ENCODE data around the gene KCTD10. TPM values are rescaled to one million over a fixed set of nuclear protein-coding genes. Genes with fewer than 3 reads are reported as not detected.

Gene KCTD10
- total and polyA plus RNA-seq, 2 of the 13 experiments (the other 11 are each of a cell fraction or from before 2014, with no cell fraction given) = 6.9 to 25.4 TPM

- ChIA-PET POLR2A (no interaction called here), CTCF (ENCODE audit: low intra/inter-chr PET ratio, low total read pairs) (no interaction called here)
- Histone ChIP-seq H3K9ac (ENCODE audit: insufficient read depth, low read depth, low read length) (no peak overlapping the region), H2AFZ (ENCODE audit: low read length) (no peak overlapping the region), H3K9me3 (ENCODE audit: low read length) (no peaks in the 10 kb centered on the region), H3K4me2 (ENCODE audit: low read depth, low read length) (no peak overlapping the region), H3K4me1 (ENCODE audit: insufficient read depth, low read length) (peaks cover 16% of the 10 kb centered on the region), H3K27ac (ENCODE audit: extremely low read length, insufficient read depth, low read length) (no peak overlapping the region), H4K20me1 (ENCODE audit: insufficient read depth, low read length) (no peaks in the 10 kb centered on the region), H3K79me2 (ENCODE audit: insufficient read depth, low read length) (no peaks in the 10 kb centered on the region), H3K4me3 (replicated peaks in 1 of 3; ENCODE audit: insufficient read depth in 1 of 3, low read depth in 2 of 3, low read length in 3 of 3) (no peak overlapping the region), H3K27me3 (ENCODE audit: control insufficient read depth in 1 of 2, insufficient read depth in 2 of 2, low read length in 2 of 2) (no peaks in the 10 kb centered on the region), H3K36me3 (replicated peaks in 1 of 2; ENCODE audit: control insufficient read depth in 1 of 2, insufficient read depth in 2 of 2, low read length in 2 of 2) (peaks cover 26 to 74% of the 10 kb centered on the region in 2 experiments)
- ATAC-seq = no peak
- TF ChIP-seq MEIS1 (CRISPR knock-in tag; IDR thresholded peaks at IDR 0.05; ENCODE audit: borderline replicate concordance) (no peak), KDM5A (IDR thresholded peaks at IDR 0.05; ENCODE audit: borderline replicate concordance, low read length) (no peak), ZNF333 (CRISPR knock-in tag; IDR thresholded peaks at IDR 0.05; ENCODE audit: borderline replicate concordance) (no peak), ZNF3 (CRISPR knock-in tag; IDR thresholded peaks at IDR 0.05) (no peak), CHD4 (IDR thresholded peaks at IDR 0.05; ENCODE audit: borderline replicate concordance, low read length) (no peak), ZNF362 (CRISPR knock-in tag; IDR thresholded peaks at IDR 0.05; ENCODE audit: borderline replicate concordance) (no peak), ZFP36L2 (CRISPR knock-in tag; IDR thresholded peaks at IDR 0.05) (no peak), CERS6 (CRISPR knock-in tag; IDR thresholded peaks at IDR 0.05) (no peak), ERF (CRISPR knock-in tag; IDR thresholded peaks at IDR 0.05) (no peak)
- TF ChIP-seq, protein P1, sequence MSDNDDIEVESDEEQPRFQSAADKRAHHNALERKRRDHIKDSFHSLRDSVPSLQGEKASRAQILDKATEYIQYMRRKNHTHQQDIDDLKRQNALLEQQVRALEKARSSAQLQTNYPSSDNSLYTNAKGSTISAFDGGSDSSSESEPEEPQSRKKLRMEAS (IDR thresholded peaks at IDR 0.05) = no peak
- WGBS (ENCODE audit: low lambda C conversion rate) = 96% methylated on average over 14 of the region's 14 CpGs
- FAIRE-seq = no peak
- intact Hi-C loops (cut with micrococcal nuclease; ENCODE audit: unreplicated experiment) (no loop called here), in situ Hi-C loops (cut with HindIII; ENCODE audit: extremely low pct_ligation_motif_present, low pct_unique_long_range_greater_than_20kb) (no loop called here)
- DNase-seq (ENCODE audit: low spot score) = no peak
- BruUV-seq (replicated peaks) = no TSS peak
Measured at GRCh38 chr12:109489016-109489954, 12.2 kb upstream of the KCTD10 start.

Measured in HepG2 (cell line).